ENCODE measurements around the gene MYL2.
"Not testable (repeated sequence)": the region's sequence is repeated elsewhere in the genome, so short reads cannot be mapped to it uniquely, and the experiment has no call there.

DNA sequence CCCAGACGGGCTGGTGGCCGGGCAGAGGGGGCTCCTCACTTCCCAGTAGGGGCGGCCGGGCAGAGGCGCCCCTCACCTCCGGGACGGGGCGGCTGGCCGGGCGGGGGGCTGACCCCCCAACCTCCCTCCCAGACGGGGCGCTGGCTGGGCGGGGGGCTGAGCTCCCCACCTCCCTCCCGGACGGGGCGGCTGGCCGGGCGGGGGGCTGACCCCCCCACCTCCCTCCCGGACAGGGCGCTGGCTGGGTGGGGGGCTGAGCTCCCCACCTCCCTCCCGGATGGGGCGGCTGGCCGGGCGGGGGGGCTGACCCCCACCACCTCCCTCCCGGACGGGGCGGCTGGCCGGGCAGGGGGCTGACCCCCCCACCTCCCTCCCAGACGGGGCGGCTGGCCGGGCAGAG is 30.1 kb upstream of the MYL2 start:
- TF ChIP-seq, protein P1, sequence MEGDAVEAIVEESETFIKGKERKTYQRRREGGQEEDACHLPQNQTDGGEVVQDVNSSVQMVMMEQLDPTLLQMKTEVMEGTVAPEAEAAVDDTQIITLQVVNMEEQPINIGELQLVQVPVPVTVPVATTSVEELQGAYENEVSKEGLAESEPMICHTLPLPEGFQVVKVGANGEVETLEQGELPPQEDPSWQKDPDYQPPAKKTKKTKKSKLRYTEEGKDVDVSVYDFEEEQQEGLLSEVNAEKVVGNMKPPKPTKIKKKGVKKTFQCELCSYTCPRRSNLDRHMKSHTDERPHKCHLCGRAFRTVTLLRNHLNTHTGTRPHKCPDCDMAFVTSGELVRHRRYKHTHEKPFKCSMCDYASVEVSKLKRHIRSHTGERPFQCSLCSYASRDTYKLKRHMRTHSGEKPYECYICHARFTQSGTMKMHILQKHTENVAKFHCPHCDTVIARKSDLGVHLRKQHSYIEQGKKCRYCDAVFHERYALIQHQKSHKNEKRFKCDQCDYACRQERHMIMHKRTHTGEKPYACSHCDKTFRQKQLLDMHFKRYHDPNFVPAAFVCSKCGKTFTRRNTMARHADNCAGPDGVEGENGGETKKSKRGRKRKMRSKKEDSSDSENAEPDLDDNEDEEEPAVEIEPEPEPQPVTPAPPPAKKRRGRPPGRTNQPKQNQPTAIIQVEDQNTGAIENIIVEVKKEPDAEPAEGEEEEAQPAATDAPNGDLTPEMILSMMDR (IDR thresholded peaks at IDR 0.05), result not testable (repeated sequence)
- not testable (repeated sequence) for TF ChIP-seq EP300, POLR2A, POLR2AphosphoS5 (IDR thresholded peaks at IDR 0.05)

All from upper lobe of left lung (tissue), 4 donors.